ENCODE results near the gene MRPL24.

DNA sequence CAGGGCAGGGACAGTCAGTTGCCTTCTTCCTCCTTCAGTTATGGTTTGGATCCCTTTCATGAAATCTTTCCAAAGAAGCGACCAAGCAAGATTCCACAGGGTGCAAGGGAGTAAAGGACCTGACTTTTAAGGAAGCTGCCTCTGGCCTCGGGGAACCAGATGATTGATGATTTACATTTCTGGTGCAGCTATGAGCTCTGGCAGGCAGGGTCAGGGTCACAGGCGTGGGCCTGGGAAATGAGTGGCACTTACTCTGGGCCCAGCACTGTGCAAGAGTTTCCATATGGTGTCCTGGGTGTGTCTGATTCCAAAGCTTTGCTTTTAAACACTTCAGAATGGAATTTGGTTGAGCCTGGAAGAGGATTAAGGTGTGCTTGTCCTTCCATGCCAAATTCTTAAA is 28.3 kb downstream of the MRPL24 start:
- TF ChIP-seq, protein P1, sequence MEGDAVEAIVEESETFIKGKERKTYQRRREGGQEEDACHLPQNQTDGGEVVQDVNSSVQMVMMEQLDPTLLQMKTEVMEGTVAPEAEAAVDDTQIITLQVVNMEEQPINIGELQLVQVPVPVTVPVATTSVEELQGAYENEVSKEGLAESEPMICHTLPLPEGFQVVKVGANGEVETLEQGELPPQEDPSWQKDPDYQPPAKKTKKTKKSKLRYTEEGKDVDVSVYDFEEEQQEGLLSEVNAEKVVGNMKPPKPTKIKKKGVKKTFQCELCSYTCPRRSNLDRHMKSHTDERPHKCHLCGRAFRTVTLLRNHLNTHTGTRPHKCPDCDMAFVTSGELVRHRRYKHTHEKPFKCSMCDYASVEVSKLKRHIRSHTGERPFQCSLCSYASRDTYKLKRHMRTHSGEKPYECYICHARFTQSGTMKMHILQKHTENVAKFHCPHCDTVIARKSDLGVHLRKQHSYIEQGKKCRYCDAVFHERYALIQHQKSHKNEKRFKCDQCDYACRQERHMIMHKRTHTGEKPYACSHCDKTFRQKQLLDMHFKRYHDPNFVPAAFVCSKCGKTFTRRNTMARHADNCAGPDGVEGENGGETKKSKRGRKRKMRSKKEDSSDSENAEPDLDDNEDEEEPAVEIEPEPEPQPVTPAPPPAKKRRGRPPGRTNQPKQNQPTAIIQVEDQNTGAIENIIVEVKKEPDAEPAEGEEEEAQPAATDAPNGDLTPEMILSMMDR (conservative IDR thresholded peaks at IDR 0.05) = no peak
- no peak for TF ChIP-seq EZH2 (IDR thresholded peaks at IDR 0.05; ENCODE audit: low read depth)

All from PC-9 (cell line).